ENCODE measurements around the gene SORCS2.

Gene SORCS2

DNA sequence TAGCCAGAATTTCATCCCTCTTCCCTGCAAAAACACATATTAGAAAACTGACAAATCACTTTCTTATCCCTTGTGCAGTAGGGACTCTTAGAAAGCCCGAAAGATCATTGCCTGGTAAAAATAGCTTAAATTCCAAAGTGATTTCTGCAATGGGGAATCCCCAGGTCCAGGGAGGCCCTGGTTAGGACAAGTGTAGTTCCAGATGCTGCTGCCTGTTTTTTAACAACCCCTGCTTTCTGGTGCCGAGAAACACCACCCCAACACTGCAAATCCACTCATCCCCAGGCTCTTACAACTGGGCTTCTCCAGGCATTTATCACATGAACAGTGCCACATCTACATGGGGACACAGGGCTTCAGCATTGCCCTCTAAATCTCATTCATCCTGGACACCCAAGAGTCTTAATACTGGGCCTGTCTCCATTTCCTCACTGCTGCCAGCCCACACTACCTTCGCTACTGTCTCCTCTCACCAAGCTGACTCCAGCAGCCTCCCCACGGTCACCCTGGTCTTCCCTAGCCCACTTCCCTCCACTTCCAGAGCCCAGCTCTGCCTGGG, 354.6 kb downstream of the SORCS2 start:
- no peak for TF ChIP-seq EGR1 (IDR thresholded peaks at IDR 0.05)
- no peak for TF ChIP-seq CREB1 (IDR thresholded peaks at IDR 0.05; ENCODE audit: low read depth)
- no peak for TF ChIP-seq EP300 (IDR thresholded peaks at IDR 0.05; ENCODE audit: borderline replicate concordance)
- TF ChIP-seq ZBTB7A (IDR thresholded peaks at IDR 0.05; ENCODE audit: low read depth) = no peak
- TF ChIP-seq, protein P1, sequence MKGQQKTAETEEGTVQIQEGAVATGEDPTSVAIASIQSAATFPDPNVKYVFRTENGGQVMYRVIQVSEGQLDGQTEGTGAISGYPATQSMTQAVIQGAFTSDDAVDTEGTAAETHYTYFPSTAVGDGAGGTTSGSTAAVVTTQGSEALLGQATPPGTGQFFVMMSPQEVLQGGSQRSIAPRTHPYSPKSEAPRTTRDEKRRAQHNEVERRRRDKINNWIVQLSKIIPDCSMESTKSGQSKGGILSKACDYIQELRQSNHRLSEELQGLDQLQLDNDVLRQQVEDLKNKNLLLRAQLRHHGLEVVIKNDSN (IDR thresholded peaks at IDR 0.05) = no peak
- no peak for TF ChIP-seq TAF1 (IDR thresholded peaks at IDR 0.05; ENCODE audit: low read depth)
- TF ChIP-seq YY1 (IDR thresholded peaks at IDR 0.05; ENCODE audit: low read depth) = no peak
- TF ChIP-seq TEAD4 (IDR thresholded peaks at IDR 0.05) = no peak
- no peak for TF ChIP-seq CEBPB (IDR thresholded peaks at IDR 0.05)
- TF ChIP-seq RAD21 (IDR thresholded peaks at IDR 0.05; ENCODE audit: low read depth) = no peak
- no peak for TF ChIP-seq TCF12 (IDR thresholded peaks at IDR 0.05; ENCODE audit: low read depth)
- TF ChIP-seq FOXM1 (IDR thresholded peaks at IDR 0.05; ENCODE audit: borderline replicate concordance, low read depth) = no peak
- TF ChIP-seq, protein P2, sequence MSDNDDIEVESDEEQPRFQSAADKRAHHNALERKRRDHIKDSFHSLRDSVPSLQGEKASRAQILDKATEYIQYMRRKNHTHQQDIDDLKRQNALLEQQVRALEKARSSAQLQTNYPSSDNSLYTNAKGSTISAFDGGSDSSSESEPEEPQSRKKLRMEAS (IDR thresholded peaks at IDR 0.05) = no peak
- TF ChIP-seq NFIC (IDR thresholded peaks at IDR 0.05) = no peak
- TF ChIP-seq, protein P3, sequence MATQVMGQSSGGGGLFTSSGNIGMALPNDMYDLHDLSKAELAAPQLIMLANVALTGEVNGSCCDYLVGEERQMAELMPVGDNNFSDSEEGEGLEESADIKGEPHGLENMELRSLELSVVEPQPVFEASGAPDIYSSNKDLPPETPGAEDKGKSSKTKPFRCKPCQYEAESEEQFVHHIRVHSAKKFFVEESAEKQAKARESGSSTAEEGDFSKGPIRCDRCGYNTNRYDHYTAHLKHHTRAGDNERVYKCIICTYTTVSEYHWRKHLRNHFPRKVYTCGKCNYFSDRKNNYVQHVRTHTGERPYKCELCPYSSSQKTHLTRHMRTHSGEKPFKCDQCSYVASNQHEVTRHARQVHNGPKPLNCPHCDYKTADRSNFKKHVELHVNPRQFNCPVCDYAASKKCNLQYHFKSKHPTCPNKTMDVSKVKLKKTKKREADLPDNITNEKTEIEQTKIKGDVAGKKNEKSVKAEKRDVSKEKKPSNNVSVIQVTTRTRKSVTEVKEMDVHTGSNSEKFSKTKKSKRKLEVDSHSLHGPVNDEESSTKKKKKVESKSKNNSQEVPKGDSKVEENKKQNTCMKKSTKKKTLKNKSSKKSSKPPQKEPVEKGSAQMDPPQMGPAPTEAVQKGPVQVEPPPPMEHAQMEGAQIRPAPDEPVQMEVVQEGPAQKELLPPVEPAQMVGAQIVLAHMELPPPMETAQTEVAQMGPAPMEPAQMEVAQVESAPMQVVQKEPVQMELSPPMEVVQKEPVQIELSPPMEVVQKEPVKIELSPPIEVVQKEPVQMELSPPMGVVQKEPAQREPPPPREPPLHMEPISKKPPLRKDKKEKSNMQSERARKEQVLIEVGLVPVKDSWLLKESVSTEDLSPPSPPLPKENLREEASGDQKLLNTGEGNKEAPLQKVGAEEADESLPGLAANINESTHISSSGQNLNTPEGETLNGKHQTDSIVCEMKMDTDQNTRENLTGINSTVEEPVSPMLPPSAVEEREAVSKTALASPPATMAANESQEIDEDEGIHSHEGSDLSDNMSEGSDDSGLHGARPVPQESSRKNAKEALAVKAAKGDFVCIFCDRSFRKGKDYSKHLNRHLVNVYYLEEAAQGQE (IDR thresholded peaks at IDR 0.05; ENCODE audit: low read depth) = no peak

DNA sequence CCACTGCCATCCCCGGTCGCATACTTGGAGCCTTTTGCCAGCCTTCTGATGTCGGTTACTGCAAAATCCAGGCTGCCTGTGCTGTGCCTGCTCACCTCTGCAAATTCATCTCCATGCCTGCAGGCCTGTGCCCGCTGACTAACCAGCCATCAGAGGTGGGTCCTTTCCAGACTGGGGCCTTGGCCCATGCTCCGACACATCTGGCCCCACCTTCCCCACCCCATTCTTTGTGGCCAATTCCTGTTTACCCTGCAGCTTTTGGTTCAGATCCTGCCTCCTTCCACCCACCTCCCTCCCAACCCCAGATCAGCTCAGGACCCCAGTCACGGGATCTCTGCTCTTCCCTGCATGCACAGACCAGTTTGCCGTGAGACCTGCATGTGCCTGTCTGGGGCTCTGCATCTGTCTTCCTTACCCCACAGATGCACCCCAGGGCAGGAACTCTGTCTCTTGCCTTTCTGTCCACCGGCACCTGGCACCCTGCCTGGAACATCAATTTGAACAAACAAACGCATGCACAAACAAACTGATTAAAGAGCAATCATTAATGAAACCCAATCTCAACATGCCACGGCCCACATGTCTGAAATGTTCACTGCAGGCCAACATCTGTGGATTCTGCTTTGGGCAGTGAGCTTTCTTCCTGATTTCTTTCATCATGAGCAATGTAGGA, 355.2 kb downstream of the SORCS2 start:
- TF ChIP-seq EP300 (IDR thresholded peaks at IDR 0.05; ENCODE audit: borderline replicate concordance) (no peak), TEAD4 (IDR thresholded peaks at IDR 0.05) (no peak), EGR1 (IDR thresholded peaks at IDR 0.05) (no peak), ZBTB7A (IDR thresholded peaks at IDR 0.05; ENCODE audit: low read depth) (no peak), CEBPB (IDR thresholded peaks at IDR 0.05) (no peak), TCF12 (IDR thresholded peaks at IDR 0.05; ENCODE audit: low read depth) (no peak), FOXM1 (IDR thresholded peaks at IDR 0.05; ENCODE audit: borderline replicate concordance, low read depth) (no peak), NFIC (IDR thresholded peaks at IDR 0.05) (no peak), RAD21 (IDR thresholded peaks at IDR 0.05; ENCODE audit: low read depth) (no peak), TAF1 (IDR thresholded peaks at IDR 0.05; ENCODE audit: low read depth) (no peak), YY1 (IDR thresholded peaks at IDR 0.05; ENCODE audit: low read depth) (no peak), CREB1 (IDR thresholded peaks at IDR 0.05; ENCODE audit: low read depth) (no peak)
- TF ChIP-seq, protein P2 (IDR thresholded peaks at IDR 0.05) = no peak
- TF ChIP-seq, protein P1 (IDR thresholded peaks at IDR 0.05) = no peak
- TF ChIP-seq, protein P3 (IDR thresholded peaks at IDR 0.05; ENCODE audit: low read depth) = no peak

DNA sequence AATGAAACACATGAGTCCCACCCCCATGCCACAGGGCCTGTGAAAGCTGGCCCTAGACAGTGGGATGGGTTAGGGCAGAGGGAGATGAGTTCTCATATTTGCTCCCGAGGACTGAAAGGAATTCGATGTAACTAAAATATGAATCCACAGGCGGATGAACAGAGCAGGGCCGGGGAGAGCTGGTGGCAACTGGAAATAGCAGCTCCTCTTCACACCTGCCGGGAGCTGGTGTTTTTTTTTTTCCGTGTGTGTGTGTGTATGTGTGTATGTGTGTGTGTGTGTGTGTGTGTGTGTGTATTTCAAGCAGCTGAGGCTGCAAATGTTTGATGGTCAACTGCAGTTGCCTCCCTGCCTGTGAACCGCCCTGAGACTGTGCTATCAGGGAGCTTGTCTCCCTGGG, 357.5 kb downstream of the SORCS2 start:
- TF ChIP-seq TCF12 (IDR thresholded peaks at IDR 0.05; ENCODE audit: low read depth) (no peak), CREB1 (IDR thresholded peaks at IDR 0.05; ENCODE audit: low read depth) (no peak)

DNA sequence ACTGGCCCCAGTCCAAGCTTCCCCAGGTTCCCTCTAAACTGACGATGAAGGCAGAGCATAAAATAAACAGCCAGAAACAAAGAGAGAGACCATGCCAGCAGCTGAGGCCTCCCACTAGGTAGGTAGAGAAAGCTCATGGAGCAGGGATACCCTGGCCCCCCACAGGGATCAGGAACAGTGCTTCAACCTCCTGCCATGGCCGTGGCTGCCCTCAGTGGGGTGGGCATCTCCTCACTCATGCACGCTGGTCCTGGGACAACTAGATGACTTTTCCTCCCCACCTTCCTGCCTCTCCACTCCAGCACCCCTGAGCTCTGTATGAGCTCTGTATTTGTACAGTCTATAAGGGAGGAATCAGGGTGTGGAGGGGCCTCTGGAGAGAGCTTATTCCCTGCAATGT, 360.1 kb downstream of the SORCS2 start:
- TF ChIP-seq RAD21 (IDR thresholded peaks at IDR 0.05; ENCODE audit: low read depth) = no peak
- no peak for TF ChIP-seq EP300 (IDR thresholded peaks at IDR 0.05; ENCODE audit: borderline replicate concordance)
- no peak for TF ChIP-seq CREB1 (IDR thresholded peaks at IDR 0.05; ENCODE audit: low read depth)
- TF ChIP-seq, protein P1 (IDR thresholded peaks at IDR 0.05) = no peak
- TF ChIP-seq FOXM1 (IDR thresholded peaks at IDR 0.05; ENCODE audit: borderline replicate concordance, low read depth) = no peak
- TF ChIP-seq ZBTB7A (IDR thresholded peaks at IDR 0.05; ENCODE audit: low read depth) = no peak
- TF ChIP-seq CEBPB (IDR thresholded peaks at IDR 0.05) = no peak
- TF ChIP-seq, protein P3 (IDR thresholded peaks at IDR 0.05; ENCODE audit: low read depth) = no peak

All from Ishikawa (cell line).